ENCODE results near the gene CCL17. TPM values are rescaled to one million over a fixed set of nuclear protein-coding genes. Genes with fewer than 3 reads are reported as not detected.
"Not testable (repeated sequence)": the region's sequence is repeated elsewhere in the genome, so short reads cannot be mapped to it uniquely, and the experiment has no call there.

Gene CCL17
- total and polyA plus RNA-seq, 9 donors, result not detected

- intact Hi-C loops (cut with DNase I), result no loop called here
- no peaks in the 10 kb centered on the region for H3K36me3 ChIP-seq
- no peak overlapping the region for H3K27ac ChIP-seq
- DNase-seq, result no peak
- H3K4me3 ChIP-seq, result no peak overlapping the region
- TF ChIP-seq POLR2A (IDR thresholded peaks at IDR 0.05), result no peak
- TF ChIP-seq EP300 (IDR thresholded peaks at IDR 0.05), result no peak
- no peak for TF ChIP-seq CTCF (IDR thresholded peaks at IDR 0.05)
- no peaks in the 10 kb centered on the region for H3K4me1 ChIP-seq (ENCODE audit: insufficient read depth)
- 63 to 75% (median 70%) methylated on average over 7 of the region's 7 CpGs for WGBS, 3 donors
- no peaks in the 10 kb centered on the region for H3K9me3 ChIP-seq
- no peaks in the 10 kb centered on the region for H3K27me3 ChIP-seq
These were observed 10.1 kb upstream of the CCL17 start for GRCh38 chr16:57394444-57394843.

- 81 to 83% (median 82%) methylated on average over 5 of the region's 5 CpGs for WGBS, 3 donors
- H3K9me3 ChIP-seq, result no peaks in the 10 kb centered on the region
- H3K27me3 ChIP-seq, result no peaks in the 10 kb centered on the region
- intact Hi-C loops (cut with DNase I), result no loop called here
- no peak overlapping the region for H3K4me3 ChIP-seq
- no peak for TF ChIP-seq CTCF (IDR thresholded peaks at IDR 0.05)
- TF ChIP-seq POLR2A (IDR thresholded peaks at IDR 0.05), result no peak
- no peak for TF ChIP-seq EP300 (IDR thresholded peaks at IDR 0.05)
- no peaks in the 10 kb centered on the region for H3K36me3 ChIP-seq
- H3K4me1 ChIP-seq (ENCODE audit: insufficient read depth), result no peaks in the 10 kb centered on the region
- no peak overlapping the region for H3K27ac ChIP-seq
- DNase-seq, result no peak
These were observed 9.5 kb upstream of the CCL17 start for GRCh38 chr16:57395026-57395425.

- DNase-seq, result no peak
- no peak overlapping the region for H3K27ac ChIP-seq
- no peaks in the 10 kb centered on the region for H3K9me3 ChIP-seq
- H3K4me1 ChIP-seq (ENCODE audit: insufficient read depth), result no peaks in the 10 kb centered on the region
- H3K27me3 ChIP-seq, result no peaks in the 10 kb centered on the region
- TF ChIP-seq CTCF (IDR thresholded peaks at IDR 0.05) (no peak), EP300 (IDR thresholded peaks at IDR 0.05) (no peak), POLR2A (IDR thresholded peaks at IDR 0.05) (no peak)
- no peak overlapping the region for H3K4me3 ChIP-seq
- intact Hi-C loops (cut with DNase I), result no loop called here
- 79 to 83% (median 81%) methylated on average over 4 of the region's 4 CpGs for WGBS, 3 donors
- H3K36me3 ChIP-seq, result no peaks in the 10 kb centered on the region
These were observed 7.8 kb upstream of the CCL17 start for GRCh38 chr16:57396786-57397185.

- 81 to 84% (median 84%) methylated on average over 4 of the region's 4 CpGs for WGBS, 3 donors
- H3K27ac ChIP-seq; H3K4me3 ChIP-seq; DNase-seq; H3K36me3 ChIP-seq; H3K27me3 ChIP-seq; H3K9me3 ChIP-seq; H3K4me1 ChIP-seq (ENCODE audit: insufficient read depth); intact Hi-C loops (cut with DNase I): not testable (repeated sequence)
These were observed 7.1 kb upstream of the CCL17 start for GRCh38 chr16:57397493-57397892.

DNA sequence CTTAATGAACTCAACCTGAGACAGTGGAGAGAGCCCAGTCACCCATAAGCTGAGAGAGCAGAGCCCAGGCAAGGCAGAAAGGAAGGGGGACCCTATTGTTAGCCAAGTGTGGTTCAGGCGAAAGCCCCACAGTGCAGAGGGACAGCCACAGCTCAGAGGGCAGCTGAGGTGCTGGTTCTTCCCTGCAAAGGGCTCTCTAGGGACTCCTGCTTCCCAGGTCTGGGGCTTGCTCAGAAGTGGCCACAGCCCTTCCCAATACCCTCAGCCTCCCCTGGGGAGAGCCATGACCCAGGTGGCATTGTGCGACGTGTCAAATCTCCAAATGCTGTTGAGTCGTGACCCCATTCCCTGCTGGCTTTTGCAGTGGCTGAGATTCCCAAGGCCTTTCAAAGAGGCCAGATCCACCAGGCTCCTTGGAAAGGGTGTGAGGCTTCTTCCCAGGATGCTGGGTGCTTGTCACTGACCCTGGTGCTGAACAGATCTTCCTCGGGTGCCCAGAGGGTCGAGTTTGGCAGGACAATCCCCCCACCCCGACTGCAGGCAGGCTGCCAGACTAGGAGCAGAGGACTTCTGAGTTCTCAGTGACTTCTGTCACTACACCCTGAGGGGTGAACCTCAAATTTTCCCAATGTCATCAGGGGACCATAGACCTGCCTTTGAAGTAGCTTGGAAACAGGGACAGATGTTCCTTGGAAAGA is 2.5 kb upstream of the CCL17 start:
- 39 to 54% (median 43%) methylated on average over 7 of the region's 7 CpGs for WGBS, 3 donors

More for the DNA sequence above, 2.5 kb upstream of the CCL17 start:
- no peak overlapping the region for H3K4me3 ChIP-seq
- intact Hi-C loops (cut with DNase I), result no loop called here
- H3K27ac ChIP-seq, result no peak overlapping the region
- no peaks in the 10 kb centered on the region for H3K36me3 ChIP-seq
- TF ChIP-seq EP300 (IDR thresholded peaks at IDR 0.05) (no peak), CTCF (IDR thresholded peaks at IDR 0.05) (no peak), POLR2A (IDR thresholded peaks at IDR 0.05) (no peak)
- no peaks in the 10 kb centered on the region for H3K9me3 ChIP-seq
- H3K27me3 ChIP-seq, result no peaks in the 10 kb centered on the region
- no peak for DNase-seq
- no peaks in the 10 kb centered on the region for H3K4me1 ChIP-seq (ENCODE audit: insufficient read depth)

All from ovary (tissue), 9 donors.